SU-DHL-6 (cell line): ENCODE results near the gene ALAS2.

ENCODE experiments used
- H2AFZ ChIP-seq: fragments of 200-600 bp; sonication (generic); 2 replicates; pipeline ENCODE4 v1.6.1; 2014; ENCODE audit warnings: low read depth, mild to moderate bottlenecking, moderate library complexity, mixed read lengths, antibody characterized with exemption, low read length; ENCODE audit not compliant: severe bottlenecking
- H3F3A ChIP-seq: fragments of 200-600 bp; shearing (Covaris generic); 2 replicates; pipeline ENCODE4 v1.6.0; 2016; ENCODE audit warnings: antibody characterized with exemption, mild to moderate bottlenecking; ENCODE audit not compliant: insufficient read depth
- H3K27ac ChIP-seq: fragments of 200-600 bp; sonication (generic); 2 replicates; pipeline ENCODE4 v1.5.1; 2016; ENCODE audit warnings: low read depth, mild to moderate bottlenecking, low read length, moderate library complexity, mixed read lengths
- H3K27me3 ChIP-seq: fragments of 200-600 bp; sonication (generic), shearing (Covaris generic); 2 replicates; pipeline ENCODE4 v1.6.0; 2014; ENCODE audit warnings: mild to moderate bottlenecking, low read length
- H3K36me3 ChIP-seq: fragments of 200-600 bp; sonication (generic); 2 replicates; pipeline ENCODE4 v1.6.1; 2014; ENCODE audit warnings: mild to moderate bottlenecking, low read length, mixed read lengths
- H3K4me2 ChIP-seq: fragments of 300-600, 200-600 bp; shearing (Covaris generic), sonication (generic); 2 replicates; pipeline ENCODE4 v1.6.0; 2014; ENCODE audit warnings: low read length, low read depth, mild to moderate bottlenecking; ENCODE audit not compliant: poor library complexity, severe bottlenecking
- H3K4me3 ChIP-seq: fragments of 200-600 bp; sonication (generic); 2 replicates; pipeline ENCODE4 v1.5.1; 2014; ENCODE audit warnings: antibody characterized with exemption, low read length, mild to moderate bottlenecking, mixed read lengths; ENCODE audit not compliant: insufficient read depth, poor library complexity, severe bottlenecking
- H3K79me2 ChIP-seq: fragments of 200-600 bp; sonication (generic); 2 replicates; pipeline ENCODE4 v1.6.1; 2014; ENCODE audit warnings: mild to moderate bottlenecking, low read length, moderate library complexity; ENCODE audit not compliant: insufficient read depth
- H3K9ac ChIP-seq: fragments of 200-600 bp; sonication (generic); 2 replicates; pipeline ENCODE4 v1.7.0; 2014; ENCODE audit warnings: mild to moderate bottlenecking, low read length
- H3K9me2 ChIP-seq: fragments of 200-600 bp; sonication (generic); replicated peaks from 2 replicates; pipeline ENCODE4 v1.6.1; 2014; ENCODE audit warnings: low read length; ENCODE audit not compliant: insufficient read depth
- H3K9me3 ChIP-seq: fragments of 200-600 bp; sonication (generic); 2 replicates; pipeline ENCODE4 v1.6.1; 2014; ENCODE audit warnings: low read length, mixed read lengths; ENCODE audit not compliant: insufficient read depth
- H4K20me1 ChIP-seq: fragments of 200-600 bp; sonication (generic); 2 replicates; pipeline ENCODE4 v1.6.1; 2014; ENCODE audit warnings: low read depth, mild to moderate bottlenecking, antibody characterized with exemption, low read length, moderate library complexity, mixed read lengths
- CTCF ChIP-seq: fragments of 200-600 bp; sonication (generic); IDR thresholded peaks from one replicate; pipeline ENCODE4 v1.5.1; 2017; ENCODE audit warnings: antibody characterized with exemption, mild to moderate bottlenecking, low read length, moderate library complexity; ENCODE audit not compliant: insufficient read depth, poor library complexity, severe bottlenecking
- EZH2phosphoT487 ChIP-seq: fragments of 200-600 bp; sonication (generic), shearing (Covaris generic); conservative IDR thresholded peaks from 2 replicates; pipeline ENCODE4 v1.6.1; 2018; ENCODE audit warnings: mild to moderate bottlenecking, antibody characterized with exemption, low read length, moderate library complexity, mixed read lengths

ALAS2 gene

DNA sequence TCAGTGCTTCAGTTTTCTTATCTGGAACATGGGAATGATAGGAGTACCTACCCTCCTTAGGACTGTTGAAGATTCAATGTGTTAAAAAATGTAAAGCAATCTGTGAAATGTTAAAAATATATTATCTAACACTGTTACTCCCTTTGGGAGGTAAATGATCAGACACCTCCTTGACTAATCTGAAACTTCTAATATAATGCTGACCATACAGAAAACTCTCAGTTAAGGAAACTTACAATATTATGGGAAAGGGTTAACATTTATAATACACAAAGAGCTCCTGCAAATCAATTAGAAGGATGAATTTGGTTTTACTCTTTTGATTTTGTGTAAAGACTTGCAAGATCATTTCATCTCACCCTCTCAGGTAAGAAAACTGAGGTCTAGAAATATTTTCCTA lies 35.2 kb downstream of the ALAS2 start:
- H3K27me3 ChIP-seq: no peaks in the 10 kb centered on the region
- H3K4me3 ChIP-seq: no peak overlapping the region
- H3F3A ChIP-seq: no peaks in the 10 kb centered on the region
- no peak overlapping the region for H3K4me2 ChIP-seq
- no peak overlapping the region for H3K27ac ChIP-seq
- no peaks in the 10 kb centered on the region for H3K9me3 ChIP-seq
- H3K9me2 ChIP-seq: no peaks in the 10 kb centered on the region
- H3K36me3 ChIP-seq: no peaks in the 10 kb centered on the region
- no peak overlapping the region for H3K9ac ChIP-seq
- H3K79me2 ChIP-seq: peaks cover 3% of the 10 kb centered on the region
- TF ChIP-seq CTCF (no peak), EZH2phosphoT487 (no peak)
- H2AFZ ChIP-seq: no peak overlapping the region
- no peaks in the 10 kb centered on the region for H4K20me1 ChIP-seq

DNA sequence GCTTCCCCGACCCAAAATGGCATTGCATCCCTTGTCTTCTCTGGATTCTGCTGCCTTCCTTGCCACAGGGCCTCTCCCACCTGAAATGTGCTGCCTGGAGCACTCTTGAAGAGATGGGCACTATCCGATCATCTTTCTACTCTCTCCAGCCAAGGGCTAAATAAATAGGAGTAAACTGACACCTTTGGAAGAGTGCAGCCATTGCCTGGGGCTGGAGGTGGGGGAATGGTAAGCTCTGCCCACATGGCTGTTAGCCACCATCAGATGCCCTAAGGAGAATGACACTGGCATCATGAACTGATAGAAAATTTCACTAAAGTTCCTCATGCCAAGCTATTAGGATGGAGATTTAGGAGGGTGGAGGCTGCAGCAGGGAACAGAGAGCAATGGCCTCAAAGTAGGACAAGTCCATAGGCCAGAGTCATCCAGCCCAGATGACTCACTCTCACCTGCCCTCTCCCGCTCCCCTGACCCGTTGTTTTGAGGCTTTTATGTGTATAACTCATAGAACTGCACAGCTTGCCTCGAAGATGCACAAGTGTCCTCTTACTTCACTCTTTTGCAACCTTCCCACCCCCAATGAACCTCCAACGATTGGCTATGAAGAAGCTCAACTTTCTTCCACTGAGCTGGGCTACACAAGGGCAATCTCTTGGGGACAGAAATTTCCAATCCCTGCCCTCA lies 36.0 kb downstream of the ALAS2 start:
- Histone ChIP-seq H3K27ac (no peak overlapping the region), H3F3A (no peaks in the 10 kb centered on the region), H3K4me2 (no peak overlapping the region), H3K9me2 (no peaks in the 10 kb centered on the region), H3K9ac (no peak overlapping the region), H3K79me2 (no peaks in the 10 kb centered on the region), H3K9me3 (no peaks in the 10 kb centered on the region), H3K27me3 (no peaks in the 10 kb centered on the region), H2AFZ (no peak overlapping the region), H4K20me1 (no peaks in the 10 kb centered on the region), H3K4me3 (no peak overlapping the region), H3K36me3 (no peaks in the 10 kb centered on the region)
- no peak for TF ChIP-seq CTCF
- TF ChIP-seq EZH2phosphoT487: no peak

GRCh38 chrX:54994099-54994498 lies 36.7 kb downstream of the ALAS2 start, which contains the start of gene PFKFB1:
PFKFB1 (minus strand) TSS chrX:54994188; CDS start chrX:54994007, 181 bp downstream.
- Histone ChIP-seq H3K9ac (no peak within 1 kb of the TSS), H3K4me3 (no peak within 1 kb of the TSS), H3K27me3 (no peaks in the 10 kb centered on the region), H3K4me2 (no peak within 1 kb of the TSS), H3K9me2 (no peaks in the 10 kb centered on the region), H3K79me2 (no peaks in the 10 kb centered on the region), H2AFZ (no peak within 1 kb of the TSS), H3K36me3 (no peaks in the 10 kb centered on the region), H3F3A (no peaks in the 10 kb centered on the region), H3K9me3 (no peaks in the 10 kb centered on the region), H4K20me1 (no peaks in the 10 kb centered on the region), H3K27ac (no peak within 1 kb of the TSS)
- TF ChIP-seq CTCF (no peak), EZH2phosphoT487 (no peak)
